WI38 (cell line): ENCODE measurements around the gene HUS1.

Source experiments
- H3K4me3 ChIP-seq: 2 replicates; pipeline ENCODE4 v1.5.1; 2011; ENCODE audit warnings: low read depth, mild to moderate bottlenecking, control low read depth, low read length
- TF ChIP-seq, protein P1 (sequence below): IDR thresholded peaks from 2 replicates; pipeline ENCODE4 v1.5.1; 2012; ENCODE audit warnings: low read depth, mild to moderate bottlenecking, control low read depth, low read length

The HUS1 gene

DNA sequence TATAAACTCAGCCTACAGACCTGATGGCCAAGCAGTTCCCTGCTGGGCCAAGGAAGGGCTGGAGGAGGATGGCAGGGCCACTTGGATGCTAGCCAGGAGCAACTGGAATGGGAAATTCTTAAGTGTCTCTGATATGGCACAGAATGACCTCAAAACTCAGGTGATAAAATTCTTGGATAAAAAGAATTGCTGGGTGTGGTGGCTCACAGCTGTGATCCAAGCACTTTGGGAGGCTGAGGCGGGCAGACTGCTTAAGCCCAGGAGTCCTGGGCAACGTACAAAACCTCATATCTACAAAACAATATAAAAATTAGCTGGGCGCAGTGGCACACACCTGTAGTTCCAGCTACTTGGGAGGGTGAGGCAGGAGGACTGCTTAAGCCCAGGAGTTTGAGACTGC, 17.2 kb downstream of the HUS1 start:
- TF ChIP-seq, protein P1, sequence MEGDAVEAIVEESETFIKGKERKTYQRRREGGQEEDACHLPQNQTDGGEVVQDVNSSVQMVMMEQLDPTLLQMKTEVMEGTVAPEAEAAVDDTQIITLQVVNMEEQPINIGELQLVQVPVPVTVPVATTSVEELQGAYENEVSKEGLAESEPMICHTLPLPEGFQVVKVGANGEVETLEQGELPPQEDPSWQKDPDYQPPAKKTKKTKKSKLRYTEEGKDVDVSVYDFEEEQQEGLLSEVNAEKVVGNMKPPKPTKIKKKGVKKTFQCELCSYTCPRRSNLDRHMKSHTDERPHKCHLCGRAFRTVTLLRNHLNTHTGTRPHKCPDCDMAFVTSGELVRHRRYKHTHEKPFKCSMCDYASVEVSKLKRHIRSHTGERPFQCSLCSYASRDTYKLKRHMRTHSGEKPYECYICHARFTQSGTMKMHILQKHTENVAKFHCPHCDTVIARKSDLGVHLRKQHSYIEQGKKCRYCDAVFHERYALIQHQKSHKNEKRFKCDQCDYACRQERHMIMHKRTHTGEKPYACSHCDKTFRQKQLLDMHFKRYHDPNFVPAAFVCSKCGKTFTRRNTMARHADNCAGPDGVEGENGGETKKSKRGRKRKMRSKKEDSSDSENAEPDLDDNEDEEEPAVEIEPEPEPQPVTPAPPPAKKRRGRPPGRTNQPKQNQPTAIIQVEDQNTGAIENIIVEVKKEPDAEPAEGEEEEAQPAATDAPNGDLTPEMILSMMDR = no peak
- H3K4me3 ChIP-seq = no peak overlapping the region

DNA sequence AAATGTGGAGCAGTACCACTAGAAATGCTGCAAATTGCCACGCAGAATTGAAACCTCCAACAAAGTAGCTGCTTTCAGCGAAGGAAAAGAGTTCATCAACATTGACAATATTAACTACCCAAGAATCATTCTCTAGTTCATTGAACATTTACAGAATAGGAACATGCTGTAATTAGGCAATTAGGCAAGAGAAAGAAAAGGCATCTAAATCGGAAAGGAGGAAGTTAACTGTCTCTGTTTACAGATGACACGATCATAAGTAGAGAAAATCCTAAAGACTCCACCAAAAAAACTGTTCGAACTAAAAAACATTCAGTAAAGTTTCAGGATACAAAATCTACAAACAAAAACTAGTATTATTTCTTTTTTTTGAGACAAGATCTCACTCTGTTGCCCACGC, 22.3 kb downstream of the HUS1 start:
- TF ChIP-seq, protein P1 = no peak
- no peak overlapping the region for H3K4me3 ChIP-seq

DNA sequence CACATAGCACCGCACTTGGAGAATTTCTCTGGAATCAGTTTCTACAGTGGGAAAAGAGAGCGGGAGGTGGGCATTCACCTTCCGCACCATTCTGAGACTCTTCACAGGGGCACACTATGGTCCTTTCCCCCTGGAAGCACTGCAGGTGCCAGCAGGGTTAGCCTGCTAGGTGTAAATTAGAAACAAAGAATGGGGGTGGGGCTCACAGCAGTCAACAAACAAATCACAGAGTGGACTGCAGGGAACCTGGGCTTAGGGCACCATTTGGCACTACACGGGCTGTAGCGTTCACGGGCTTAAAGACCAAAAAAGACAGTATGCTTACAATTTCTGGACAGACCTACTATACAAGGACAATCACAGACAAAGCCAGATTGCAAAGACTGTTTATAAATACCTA, 23.2 kb downstream of the HUS1 start:
- TF ChIP-seq, protein P1 = no peak
- H3K4me3 ChIP-seq = no peak overlapping the region

DNA sequence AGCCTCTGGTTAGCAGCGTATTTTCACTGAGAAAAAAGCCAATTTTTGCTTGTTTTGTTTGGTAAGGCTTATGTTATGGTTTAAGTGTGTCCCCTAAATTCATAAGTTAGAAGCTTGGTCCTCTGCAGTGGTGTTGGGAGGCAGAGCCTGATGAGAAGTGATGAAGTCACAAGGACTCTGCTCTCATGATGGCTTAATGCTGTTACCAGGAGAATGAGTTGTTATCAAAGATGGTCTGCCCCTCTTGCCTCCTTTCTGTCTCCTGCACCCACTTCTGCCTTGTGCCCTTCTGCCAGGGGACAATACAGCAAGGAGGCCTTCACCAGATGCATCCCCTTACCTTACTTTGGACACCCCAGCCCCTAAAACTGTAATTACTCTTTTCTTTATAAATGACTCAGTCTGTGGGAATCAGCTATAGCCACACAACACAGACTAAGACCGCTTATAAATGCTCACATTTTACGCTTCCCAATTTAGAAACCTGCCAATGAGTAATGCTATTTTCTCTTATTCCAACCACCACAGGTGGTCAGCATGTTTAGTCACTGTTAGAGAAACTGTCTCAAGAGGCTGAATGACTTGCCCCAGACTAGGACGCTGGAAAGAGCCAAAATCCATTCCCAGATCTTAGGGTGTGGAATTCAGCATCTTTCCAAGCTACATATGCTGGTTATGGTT, 25.0 kb downstream of the HUS1 start:
- TF ChIP-seq, protein P1 = no peak
- H3K4me3 ChIP-seq = no peak overlapping the region

DNA sequence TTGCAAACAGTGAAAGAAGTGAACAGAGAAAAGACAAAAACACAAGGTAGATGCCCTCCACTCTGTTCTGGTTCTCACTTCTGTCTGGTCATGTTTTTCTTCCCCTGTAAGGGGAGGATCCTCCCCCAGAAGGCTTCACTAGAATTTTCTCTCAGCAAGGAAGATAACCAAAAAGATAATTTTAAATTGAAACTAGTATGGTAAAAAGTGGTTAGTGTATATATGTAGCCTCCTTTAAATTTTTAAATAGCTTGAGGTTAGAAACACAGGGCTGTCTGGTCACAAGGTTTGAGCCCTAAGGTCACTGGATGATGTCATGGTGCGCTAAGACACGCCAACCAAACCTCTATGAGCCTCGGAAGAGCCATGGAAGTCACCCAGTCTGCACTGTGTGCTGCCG, 25.6 kb downstream of the HUS1 start:
- H3K4me3 ChIP-seq = no peak overlapping the region
- TF ChIP-seq, protein P1 = no peak

- TF ChIP-seq, protein P1 = no peak
- H3K4me3 ChIP-seq = no peak overlapping the region
These were observed 27.2 kb downstream of the HUS1 start for GRCh38 chr7:47952224-47952623.

DNA sequence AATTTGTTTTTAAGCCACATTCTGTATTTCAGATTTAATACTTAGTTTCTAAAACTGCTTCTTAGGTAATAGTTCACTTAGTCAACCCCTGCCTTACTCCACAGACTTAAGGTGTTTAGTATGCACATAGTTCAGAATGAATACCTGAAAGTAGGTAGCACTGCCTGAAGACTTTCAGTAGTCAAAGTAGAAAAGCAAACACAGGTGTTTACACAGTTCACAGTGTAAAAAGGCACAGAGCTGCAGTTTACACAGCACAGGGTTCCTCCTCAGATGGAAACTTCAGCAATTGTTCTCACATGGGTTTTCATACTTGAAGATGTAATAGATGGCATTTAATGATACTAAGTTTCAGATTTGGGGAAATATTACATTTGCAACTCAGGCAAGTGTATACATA, 28.0 kb downstream of the HUS1 start:
- TF ChIP-seq, protein P1 = no peak
- no peak overlapping the region for H3K4me3 ChIP-seq
